HG03457 (cell line): ENCODE results near the gene BEST2.
A peak's percentile ranks its signal among the peaks of the same experiment; 100 is the strongest.
"Not testable (repeated sequence)": the region's sequence is repeated elsewhere in the genome, so short reads cannot be mapped to it uniquely, and the experiment has no call there.

Experiments used
- ATAC-seq: cut with Tn5 transposase; IDR thresholded peaks from one replicate; pipeline ENCODE4 v1.9.1; 2021; ENCODE audit warnings: moderate number of reproducible peaks; ENCODE audit not compliant: unreplicated experiment

BEST2 gene

DNA sequence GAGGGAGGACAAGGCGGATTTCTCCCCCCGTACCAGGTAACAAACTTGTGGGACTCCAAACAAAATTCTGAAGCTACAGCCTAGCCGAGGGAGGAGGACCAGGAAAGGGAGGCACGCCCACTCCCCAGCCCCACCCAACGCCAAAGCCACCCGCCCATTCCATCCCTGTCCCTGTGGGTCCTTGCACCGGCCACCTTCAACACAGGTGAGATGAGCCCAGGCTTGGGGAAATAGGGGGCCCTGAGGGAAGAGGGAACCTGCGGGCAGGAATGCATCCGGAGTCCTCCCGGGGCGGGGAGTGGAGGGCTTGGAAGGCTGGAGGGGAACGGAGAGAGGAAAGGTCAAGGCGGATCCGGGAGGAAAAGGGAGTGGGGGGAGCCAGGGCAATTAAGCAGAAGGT is at the start of gene BEST2:
BEST2 (plus strand) TSS at position 157 of the 400 bp plus-strand sequence. CDS start 802 bp downstream, outside the sequence.
- ATAC-seq: no peak

DNA sequence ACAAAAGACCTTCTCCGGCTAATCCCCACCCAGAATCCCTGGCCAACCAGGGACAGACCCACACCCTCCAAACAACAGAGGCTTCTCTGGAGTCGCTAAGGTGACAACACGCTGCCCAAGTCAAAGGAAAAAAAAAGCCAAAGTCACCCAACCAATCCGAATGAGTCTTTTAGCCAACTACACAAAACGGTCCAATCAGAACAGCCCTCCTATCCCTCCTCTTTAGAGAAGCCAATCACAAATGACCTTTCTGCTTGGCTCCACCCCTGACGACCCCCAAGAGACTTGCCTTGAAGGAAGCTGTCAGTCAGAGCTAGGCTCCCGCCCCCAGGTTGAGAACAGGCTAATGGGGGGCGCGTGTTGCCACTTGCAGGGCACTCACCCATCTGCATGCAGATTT is 48.5 kb upstream of the BEST2 start:
- ATAC-seq: no peak

DNA sequence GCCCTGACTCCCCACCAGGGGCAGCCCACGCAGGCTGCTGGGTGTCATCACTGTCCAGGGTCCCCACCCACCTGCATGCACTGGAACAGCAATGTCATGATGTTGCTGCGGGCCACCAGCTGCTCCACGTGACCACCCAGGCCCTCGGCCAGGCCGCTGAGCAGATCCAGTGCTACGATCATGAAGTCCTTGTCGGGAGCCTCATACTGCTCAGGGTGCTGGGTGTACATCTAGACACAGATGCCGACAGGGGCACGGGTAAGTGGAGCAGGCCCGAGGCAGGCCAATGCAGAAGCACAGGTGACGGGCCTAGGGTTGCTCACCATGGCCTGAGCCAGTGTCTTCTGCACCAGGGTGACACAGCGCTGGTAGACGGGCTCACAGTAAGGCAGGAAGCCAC is 46.4 kb upstream of the BEST2 start:
- ATAC-seq: no peak

DNA sequence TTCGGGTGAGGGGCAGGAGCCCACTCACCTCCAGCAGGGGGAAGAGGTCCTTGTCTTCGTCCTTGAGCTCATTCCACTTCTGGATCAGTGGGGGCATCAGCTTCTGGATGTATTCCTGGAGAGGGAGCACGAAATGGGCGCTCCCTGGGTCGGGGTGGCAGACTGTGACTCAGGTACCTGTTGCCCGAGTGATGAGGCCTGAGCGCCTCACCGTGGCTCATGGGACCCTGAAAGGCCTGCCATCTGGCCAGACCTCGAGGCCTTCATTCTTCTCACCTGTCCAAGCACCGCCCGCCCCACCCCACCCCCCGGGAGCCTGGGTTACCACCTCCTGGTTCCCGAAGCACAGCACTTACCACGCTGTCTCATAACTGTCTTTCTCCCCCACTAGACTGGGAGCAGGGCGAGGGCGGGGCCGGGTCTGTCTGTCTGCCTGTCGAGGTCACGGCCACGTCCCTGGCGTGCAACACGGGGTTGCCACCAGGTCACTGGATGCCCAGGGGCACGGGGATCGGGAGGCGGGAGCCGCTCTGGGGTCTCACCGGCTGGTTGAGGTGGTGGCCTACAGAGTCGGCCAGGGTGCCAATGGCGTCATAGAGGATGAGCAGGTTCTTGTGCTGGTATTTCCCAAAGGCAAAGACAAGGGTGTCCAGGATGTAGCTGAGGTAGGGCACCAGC is 45.8 kb upstream of the BEST2 start:
- no peak for ATAC-seq

DNA sequence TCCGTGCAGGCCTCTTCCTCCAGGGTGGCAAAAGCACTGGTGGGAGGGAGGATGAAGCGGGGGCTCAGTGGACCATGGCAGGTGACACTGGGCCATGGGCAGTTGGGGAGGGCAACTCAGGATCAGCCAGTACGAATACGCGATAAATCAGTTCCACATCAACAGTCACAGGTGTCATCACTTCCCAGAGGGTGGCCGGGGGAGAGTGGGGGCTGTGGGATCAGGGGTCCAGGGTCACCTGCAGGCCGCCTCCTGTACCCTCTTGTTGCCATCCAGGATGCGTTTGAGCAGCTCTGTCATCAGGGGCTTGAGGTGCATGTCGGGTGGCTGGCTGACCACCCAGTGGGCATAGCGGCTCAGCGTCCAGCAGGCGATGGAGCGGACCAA is 45.3 kb upstream of the BEST2 start:
- ATAC-seq: no peak

DNA sequence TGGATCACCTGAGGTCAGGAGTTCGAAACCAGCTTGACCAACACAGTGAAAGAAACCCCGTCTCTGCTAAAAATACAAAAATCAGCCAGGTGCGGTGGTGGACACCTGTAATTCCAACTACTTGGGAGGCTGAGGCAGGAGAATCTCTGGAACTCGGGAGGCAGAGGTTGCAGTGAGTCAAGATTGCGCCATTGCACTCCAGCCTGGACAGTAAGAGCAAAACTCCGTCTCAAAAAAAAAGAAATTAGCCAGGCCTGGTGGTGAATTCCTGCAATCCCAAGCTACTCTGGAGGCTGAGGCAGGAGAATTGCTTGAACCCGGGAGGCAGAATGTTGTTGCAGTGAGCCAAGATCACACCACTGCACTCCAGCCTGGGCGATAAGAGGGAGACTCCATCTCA is 43.0 kb upstream of the BEST2 start:
- no peak for ATAC-seq

DNA sequence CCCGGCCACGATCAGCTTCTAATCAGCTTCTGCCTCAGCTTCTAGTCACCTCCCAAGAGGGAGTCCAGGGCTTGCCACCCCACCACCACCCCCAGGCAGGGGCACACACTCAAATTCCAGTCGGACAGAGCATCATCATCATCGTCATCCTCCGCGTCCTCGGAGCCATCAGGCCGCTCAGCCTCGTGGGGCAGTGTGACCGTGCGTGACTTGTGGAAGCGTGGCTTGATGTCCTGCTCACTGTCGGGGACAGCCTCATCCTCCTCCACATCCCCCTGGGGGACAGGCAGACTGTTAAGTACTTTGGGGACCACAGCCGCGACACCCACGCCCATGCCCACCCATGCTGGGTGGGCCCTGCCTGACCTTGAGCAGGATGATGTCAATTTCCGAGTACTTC is 40.4 kb upstream of the BEST2 start:
- ATAC-seq: no peak

DNA sequence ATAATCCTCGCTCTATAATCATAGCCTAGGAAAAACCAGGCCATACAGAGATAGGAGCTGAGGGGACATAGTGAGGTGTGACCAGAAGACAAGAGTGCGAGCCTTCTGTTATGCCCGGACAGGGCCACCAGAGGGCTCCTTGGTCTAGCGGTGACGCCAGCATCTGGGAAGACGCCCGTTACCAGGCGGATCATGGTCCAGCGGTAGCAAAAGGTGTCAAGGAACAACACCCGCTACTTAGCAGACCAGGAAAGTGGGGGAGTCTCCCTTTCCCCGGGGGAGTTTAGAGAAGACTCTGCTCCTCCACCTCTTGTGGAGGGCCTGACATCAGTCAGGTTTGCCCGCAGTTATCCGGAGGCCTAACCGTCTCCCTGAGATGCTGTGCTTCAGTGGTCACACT is 39.5 kb upstream of the BEST2 start:
- ATAC-seq: not testable (repeated sequence)

DNA sequence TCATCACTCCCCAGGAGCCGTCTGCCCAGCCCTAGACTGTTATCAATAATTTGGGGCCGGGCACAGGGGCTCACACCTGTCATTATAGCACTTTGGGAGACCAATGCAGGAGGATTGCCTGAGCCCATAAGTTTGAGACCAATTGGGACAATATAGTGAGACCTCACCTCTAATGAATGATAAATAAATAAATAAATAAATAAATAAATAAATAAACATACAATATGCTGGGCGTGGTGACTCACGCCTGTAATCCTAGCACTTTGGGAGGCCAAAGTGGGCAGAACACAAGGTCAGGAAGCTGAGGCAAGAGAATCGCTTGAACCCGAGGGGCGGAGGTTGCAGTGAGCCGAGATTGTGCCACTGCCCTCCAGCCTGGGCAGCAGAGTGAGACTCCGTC is 38.3 kb upstream of the BEST2 start:
- not testable (repeated sequence) for ATAC-seq

DNA sequence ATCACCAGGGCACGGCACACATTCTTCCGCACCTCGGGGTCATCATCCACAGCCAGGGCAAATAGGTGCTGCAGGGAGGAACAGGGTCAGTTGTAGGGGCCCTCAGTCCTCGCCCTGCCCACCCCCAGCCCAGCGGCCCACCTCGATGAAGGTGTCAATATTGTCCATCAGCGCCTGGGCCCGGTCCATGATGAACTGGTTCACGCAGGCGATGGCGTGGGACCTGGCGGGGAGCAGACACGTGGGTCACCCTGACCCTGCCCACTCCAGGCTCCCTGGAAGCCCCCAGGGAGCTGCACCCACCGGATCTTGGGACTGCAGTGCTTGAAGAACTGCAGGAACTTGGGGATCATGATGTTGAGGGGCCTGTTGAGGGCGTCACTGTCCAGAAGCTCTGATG is 36.5 kb upstream of the BEST2 start:
- no peak for ATAC-seq

DNA sequence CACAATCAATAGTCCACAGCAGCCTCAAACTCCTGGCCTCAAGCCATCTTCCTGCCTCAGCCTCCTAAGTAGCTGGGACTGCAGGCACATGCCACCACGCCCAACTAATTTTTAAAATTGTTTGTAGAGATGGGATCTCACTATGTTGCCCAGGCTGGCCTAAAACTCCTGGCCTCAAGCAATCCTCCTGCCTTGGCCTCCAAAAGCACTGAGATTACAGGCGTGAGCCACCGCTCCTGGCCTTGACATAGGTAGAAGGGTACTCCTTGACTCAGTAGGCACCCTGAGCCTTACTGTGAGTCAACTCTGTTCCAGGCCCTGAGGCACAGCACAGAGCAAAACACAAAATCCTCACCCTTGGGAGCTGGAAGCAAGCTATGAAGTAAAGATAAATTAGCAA is 35.7 kb upstream of the BEST2 start:
- no peak for ATAC-seq

DNA sequence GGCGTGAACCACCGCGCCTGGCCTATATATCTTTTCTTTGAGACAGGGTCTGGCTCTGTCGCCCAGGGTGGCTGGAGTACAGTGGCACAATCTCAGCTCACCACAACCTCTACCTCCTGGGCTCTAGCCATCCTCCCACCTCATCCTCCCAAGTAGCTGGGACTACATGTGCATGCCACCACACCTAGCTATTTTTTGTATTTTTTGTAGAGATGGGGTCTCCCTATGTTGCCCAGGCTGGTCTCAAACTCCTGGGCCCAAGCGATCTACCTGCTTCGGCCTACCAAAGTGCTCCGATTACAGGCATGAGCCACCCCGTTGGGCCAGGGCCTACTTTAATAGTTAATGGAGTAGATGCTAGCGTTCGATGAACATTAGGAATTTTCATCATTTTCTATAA is 31.3 kb upstream of the BEST2 start:
- ATAC-seq: no peak

DNA sequence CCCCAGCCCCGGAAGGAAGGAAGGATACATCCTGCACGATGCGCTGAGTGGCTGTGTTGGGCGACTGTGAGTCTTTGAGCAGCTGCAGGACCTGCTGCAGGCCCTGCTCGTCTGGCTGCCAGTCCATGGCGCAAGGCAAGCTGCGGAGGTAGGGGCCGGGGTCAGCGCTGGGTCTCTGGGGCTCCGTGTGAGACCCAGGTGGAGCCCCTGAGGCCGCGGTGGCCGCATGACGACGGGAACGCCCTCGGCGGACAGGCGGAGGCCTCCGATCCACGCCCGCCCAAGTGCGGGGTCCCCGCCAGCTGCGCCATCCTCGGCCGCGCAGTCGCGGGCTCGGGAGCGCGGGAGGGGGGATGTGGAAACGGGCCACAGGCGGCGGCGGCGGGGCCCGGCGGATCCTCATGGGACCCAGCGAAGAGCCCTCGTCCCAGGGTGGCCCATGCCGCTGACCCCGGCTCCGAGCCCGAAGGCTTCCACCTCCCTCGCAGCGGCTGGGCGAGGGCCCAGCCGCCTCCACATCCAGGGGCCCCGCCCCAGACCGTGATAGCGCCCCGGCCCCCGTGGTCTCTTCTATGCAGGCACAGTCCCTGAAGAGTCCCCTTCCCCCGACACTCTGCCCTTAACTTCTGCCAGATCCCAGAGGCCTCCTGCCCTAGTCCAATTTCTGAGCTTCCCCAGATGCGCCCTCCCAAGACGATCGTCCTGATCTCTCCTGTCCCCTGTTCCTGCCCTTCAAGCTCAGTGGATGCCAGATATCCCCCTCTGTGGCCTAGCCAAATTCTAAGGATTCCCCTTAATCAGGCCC is 30.5 kb upstream of the BEST2 start:
- no peak for ATAC-seq

DNA sequence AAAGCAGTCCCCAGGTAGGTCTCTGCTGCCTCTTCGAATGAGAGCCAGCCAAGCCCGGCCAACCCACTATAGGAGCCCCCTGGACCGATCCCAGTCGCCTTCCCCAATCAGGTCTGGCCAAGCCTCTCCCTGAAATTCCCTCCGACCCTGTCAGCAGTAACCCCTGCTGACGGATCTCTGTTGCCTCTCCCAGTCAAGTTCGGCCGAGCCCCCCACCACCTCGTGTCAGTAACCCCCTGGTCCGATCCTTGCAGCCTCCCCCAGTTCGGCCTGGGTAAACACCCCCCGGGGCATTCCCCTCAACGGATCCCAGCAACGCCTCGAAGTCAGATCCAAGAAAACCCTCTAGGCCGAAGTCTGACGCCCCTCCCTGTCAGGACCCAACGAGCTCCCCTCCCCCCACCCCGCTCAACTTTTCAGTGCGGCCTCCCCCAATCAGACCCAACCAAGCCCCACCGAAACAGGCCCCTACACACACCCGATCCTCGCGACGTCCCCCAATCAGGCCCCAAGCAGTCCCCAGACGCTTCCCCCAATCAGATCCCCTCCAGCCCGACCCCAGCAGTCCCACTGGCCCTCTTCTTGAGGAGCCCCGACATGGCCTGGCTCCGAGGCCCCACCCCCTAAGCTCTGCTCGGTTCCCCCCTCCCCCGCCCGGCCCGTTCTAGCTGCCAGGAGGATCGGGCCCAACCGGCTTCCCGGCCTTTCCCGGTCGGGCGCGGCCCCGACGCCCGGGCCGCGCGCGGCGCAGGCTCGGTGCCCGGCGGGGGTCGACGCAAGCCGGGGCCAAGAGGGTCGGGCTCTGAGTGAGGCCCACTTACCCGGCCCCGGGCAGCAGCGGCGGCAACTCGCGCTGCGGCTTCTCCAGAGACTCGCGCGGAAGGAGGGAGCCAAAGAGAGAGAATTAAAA is 29.7 kb upstream of the BEST2 start:
- peak; percentile 5 for ATAC-seq

DNA sequence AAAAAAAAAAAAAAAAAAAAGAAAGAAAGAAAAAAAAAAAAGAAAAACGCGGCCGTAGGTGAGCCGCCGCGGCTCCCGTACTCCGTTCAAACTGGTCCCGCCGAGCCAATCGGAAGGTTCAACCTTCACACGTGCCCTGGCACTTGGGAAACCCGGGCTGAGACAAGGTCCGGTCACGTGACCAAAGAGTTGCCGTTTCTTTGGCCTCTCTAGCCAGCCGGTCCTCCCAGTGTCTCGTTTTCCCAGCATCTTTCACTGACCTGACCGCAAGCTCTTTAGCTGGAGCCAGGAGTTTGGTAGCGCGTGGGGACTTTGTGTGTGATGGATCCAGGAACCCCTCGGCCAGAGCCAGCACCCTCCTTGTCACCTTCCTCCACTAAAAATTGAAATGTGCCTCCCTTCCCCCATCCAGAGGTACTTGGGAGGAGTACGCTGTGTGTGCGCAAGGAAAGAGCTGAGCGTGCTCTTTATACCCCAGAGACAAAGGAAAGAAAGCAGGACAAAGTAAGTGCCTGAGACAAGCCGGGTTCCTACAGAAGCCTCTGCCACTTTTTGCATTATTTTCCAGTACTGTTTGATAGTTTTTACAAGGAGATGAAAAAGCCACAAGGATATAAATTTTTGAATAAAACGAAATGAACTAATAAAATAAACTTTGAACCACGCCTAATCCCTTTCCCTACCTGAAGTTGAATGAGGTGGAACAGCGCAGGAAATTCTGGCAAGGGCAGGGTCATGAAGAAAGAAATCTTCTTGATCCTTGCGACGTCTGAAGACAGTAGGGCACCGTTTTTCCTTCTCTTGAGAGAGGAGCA is 28.8 kb upstream of the BEST2 start:
- peak; percentile 60 for ATAC-seq

DNA sequence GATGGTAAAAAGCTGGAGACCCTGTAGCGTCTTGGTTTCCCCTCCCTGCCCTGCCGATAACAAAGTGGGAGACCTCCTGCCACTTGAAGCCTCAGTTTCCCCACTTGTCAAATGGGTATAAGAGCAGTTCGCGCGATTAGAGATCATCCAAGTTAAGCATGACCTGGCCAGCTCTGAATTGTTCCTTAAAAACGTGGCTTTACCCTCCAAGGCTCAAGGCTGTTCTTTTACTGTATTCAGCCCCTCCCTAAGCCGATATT is 28.3 kb upstream of the BEST2 start:
- ATAC-seq: no peak

DNA sequence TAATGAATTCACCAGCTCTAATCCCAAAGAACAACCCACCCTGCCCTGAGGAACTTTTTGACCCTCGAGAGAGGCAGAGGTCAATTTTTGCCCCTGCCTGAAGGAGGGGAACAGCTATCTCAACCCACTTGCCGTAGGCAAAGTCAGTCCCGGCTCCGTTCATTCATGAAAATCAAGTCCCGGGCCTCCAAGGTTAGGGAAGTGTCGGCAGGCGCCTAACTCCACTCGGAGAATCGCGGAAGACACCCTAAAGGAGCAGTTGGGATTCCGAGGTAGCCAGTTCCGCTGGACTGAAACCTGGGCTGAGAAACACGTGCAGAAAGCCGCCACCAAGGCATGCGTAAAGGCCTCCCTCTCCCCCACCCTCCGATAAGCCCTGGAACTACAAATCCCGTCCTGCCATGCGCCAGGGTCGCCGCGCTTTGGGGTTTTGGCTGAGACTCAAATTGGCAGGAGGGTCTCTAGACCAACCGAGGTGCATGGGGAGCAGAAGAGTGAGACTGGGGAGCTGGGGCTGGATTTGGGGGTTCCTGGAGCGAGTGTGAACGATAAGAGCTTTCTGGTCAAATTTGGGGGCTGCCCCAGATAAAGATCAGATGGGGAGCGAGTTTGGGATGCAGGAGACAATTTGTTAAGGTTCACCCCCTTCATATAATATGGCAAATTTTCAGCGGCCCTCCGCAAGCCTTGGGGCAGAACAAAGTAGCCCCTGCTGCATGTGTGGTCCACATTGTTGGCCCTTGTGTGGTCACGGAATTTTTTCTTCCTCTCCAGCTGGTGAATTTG is 27.8 kb upstream of the BEST2 start, which contains the start of gene TNPO2:
TNPO2 (minus strand) TSS at position 292 of the 786 bp plus-strand sequence. CDS start 2,955 bp downstream, outside the sequence.
- no peak for ATAC-seq

DNA sequence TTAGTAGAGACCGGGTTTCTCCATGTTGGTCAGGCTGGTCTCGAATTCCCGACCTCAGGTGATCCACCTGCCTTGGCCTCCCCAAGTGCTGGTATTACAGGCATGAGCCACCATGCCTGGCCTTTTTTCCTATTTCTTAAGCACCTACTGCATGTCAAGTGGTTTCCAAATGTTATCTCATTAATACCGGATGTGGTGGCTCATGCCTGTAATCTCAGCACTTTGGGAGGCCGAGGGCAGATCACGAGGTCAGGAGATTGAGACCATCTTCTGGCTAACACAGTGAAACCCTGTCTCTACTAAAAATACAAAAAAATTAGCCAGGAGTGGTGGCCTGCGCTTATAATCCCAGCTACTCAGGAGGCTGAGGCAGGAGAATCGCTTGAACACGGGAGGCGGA is 26.0 kb upstream of the BEST2 start:
- not testable (repeated sequence) for ATAC-seq

DNA sequence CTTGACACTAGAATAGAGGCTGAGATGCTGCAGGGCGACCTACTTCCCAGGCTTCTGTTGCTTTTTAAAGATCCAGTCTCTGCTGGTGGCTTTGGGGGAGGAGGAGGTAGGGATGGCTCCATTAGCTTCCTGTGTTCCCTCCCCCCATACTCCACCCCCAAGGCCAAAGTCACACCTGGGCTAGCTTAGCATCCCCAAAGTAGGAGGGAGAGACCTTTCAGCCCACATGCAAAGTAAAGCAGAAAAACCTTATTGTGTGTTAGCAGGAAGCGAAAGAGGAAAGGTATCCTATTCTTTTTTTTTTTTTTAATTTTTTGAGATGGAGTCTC is 24.6 kb upstream of the BEST2 start:
- ATAC-seq: no peak

DNA sequence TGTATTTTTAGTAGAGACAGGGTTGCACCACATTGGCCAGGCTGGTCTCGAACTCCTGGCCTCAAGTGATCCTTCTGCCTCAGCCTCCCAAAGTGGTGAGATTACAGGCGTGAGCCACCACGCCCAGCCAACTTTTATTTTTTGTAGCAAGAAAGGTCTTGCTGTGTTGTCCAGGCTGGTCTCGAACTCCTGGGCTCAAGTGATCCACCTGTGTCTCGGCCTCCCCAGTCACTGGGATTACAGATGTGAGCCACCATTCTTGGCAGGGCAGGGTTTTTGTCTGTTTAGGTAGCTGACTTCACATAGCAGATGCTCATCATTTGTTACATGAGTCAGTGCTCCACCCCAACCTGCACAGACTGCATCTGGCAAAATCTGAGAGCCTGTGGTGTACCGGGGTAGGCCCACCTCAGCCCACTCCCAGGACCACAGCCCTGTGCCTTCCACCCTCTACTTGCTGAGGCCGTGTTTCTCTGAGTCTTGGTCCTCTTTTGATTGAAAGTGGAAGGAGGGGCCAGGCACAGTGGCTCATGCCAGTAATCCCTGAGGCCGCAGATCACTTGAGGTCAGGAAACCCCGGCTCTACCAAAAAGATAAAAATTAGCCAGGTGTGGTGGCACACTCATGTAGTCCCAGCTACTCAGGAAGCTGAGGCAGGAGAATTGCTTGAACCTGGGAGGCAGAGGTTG is 23.7 kb upstream of the BEST2 start:
- no peak for ATAC-seq
